Smooth muscle cell of the brain vasculature (primary cell): ENCODE data around the gene SMOC2.

Source experiments
- DNase-seq: peaks from one replicate; pipeline ENCODE4 v3.0.0-alpha.2; 2012; ENCODE audit warnings: low read depth, low spot score

Gene SMOC2

GRCh38 chr6:168624540-168624939 is 183.6 kb downstream of the SMOC2 start:
- no peak for DNase-seq

GRCh38 chr6:168624948-168625347 is 184.0 kb downstream of the SMOC2 start:
- DNase-seq, result no peak

GRCh38 chr6:168625602-168626001 is 184.6 kb downstream of the SMOC2 start:
- no peak for DNase-seq

GRCh38 chr6:168626046-168626602 is 185.1 kb downstream of the SMOC2 start:
- DNase-seq, result no peak

GRCh38 chr6:168627506-168628175 is 186.7 kb downstream of the SMOC2 start:
- DNase-seq, result no peak

- no peak for DNase-seq
Measured at GRCh38 chr6:168628176-168628553, 187.2 kb downstream of the SMOC2 start.

- no peak for DNase-seq
Measured at GRCh38 chr6:168628732-168629245, 187.8 kb downstream of the SMOC2 start.

DNA sequence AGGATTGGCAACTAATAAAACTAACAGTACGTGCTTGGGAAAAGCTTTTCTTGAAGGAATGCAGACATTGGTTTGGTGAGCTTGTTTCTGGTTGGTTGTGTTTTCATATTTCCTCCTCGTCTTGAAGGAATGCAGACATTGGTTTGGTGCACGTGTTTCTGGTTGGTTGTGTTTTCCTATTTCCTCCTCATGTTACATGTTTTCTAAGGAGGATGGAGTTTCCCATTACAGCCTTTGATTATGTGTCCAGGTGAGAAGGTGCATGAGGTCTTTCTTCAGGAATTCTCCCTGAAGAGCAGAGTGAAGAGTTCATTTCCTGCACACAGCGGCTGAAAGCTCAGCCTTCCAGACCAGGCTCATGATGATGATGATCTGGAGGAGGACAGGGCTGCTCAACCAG is 190.6 kb downstream of the SMOC2 start:
- DNase-seq, result no peak

DNA sequence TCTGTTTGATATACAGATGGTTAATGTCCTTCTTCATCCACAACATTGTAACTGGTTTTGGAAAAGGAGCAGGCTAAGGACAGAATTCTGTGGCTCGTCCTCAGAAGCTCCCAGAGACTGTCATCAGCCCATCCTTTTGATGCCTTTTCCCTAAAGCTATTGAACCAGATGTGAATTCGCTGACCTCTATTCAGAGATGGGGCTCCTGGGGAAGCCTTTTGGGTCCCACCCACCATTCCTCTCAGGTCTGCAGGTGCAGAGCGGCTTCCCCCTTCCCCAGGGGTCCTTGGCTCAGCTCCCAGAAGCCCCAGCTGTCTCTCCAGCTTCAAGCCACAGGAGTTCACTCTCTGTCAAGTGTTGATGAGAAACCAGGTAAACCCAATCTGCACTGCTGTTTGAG is 191.7 kb downstream of the SMOC2 start:
- no peak for DNase-seq

DNA sequence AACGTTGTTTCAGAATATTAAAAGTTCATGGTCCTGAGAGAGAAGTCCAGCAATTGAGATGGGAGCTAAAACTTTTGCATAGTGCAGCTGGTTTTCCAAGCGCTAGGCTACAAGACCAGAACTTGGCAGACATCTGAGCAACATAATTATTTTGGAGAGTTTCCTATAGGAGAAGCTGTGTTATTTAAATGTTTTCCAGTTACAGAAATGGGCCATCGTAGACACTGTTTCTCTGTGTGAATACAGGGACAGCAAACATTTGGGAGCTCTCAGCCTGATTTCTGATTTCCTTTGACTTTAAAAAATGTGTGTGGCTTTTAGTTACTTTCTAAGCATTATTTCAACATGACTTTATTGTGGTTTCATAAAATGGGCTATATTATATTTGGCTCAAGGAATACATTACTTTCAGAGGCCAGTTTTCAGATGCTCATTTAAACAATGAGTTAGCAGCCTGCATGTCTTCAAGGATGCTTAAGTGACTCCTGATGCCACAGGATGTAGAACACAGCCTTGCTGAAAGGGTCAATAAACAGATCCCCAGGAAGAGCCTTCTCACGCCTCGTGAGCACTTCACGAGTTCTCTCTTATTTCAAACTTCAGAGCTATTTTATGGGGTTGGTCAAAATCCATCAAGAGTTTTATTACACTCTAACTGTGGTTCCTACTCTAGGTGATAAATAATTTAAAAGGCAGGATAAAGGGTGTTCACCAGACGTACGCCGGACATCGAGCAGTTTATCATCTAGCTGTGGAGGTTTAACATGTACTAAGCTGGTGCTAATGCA is 193.8 kb downstream of the SMOC2 start:
- DNase-seq, result no peak

DNA sequence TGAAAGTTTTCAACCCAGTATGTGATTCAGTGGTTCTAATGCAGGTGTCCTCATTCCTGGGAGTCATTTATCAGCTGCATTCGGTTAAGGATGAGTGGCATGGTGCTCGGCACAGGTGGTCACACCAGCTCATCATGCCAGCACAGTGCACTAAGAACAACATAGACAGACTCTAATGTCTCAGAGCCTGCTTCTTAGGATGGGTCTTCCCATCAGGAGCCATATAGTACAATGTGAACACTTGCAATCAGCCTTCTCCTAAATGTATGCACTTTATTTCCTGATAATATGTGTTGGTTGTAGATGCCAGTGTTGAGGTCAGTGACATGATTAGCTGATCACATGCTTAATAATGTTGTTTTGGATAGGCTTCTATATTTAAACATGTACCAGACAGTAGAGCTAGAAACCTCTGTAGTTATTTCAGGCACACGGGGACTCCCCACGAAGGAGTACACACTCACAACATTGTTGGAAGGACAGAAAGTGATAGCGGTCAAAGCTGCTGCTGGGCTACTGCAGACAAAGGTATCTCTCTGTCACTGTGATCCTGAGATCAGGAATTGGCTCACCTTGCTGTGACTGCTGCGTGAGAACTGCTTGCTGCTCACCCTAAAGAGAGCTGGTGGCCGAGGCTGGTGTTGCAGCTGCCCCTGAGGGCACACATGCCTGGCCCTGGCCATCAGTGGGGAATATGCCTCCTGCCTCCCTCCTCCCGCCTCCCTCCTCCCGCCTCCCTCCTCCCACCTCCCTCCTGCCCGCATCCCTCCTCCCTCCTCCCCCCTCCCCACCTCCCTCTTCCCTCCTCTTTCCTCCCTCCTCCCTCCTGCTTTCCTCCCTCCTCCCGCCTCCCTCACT is 195.4 kb downstream of the SMOC2 start:
- DNase-seq, result no peak

DNA sequence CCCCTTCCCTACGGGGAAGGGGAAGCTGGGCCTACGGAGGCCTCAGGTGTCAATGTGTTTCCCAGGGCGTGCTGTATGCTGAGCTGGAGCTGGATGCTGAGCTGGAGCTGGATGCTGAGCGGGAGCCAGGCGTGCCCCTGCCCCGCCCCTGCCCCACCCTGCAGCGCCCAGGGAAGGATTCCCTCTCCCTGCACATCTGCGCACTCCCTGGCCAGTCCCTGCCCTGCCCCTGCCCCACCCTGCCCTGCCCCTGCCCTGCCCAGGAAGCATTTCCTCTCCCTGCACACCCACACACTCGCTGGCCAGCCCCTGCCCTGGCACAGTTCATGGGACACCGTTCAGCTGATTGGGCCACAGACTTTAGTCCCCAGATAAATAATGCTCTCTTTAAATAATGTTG is 196.8 kb downstream of the SMOC2 start:
- DNase-seq, result no peak

- no peak for DNase-seq
Measured at GRCh38 chr6:168638468-168639271, 197.7 kb downstream of the SMOC2 start.

GRCh38 chr6:168640181-168640580 is 199.2 kb downstream of the SMOC2 start:
- no peak for DNase-seq

DNA sequence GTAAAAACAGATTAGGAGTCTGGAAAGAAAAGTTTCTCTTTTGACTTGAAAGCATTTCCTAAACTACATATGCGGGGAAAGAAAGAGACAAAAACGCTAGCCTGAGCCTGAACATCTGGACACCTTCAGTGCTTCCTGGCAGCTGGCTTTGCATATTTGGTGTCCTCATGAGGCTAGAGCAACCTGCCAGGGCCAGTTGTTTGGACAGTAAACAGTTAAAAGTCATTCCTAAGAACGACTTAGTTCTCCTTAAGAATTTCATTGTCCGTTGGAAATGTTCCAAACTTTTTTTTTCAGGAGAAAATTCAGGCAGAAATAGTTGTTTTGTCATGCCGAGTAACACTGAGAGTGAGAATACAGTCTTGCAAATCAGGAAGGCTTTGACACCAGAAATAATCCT is 199.8 kb downstream of the SMOC2 start:
- no peak for DNase-seq

GRCh38 chr6:168641446-168641845 is 200.5 kb downstream of the SMOC2 start:
- DNase-seq, result no peak

- no peak for DNase-seq
Measured at GRCh38 chr6:168643401-168643800, 202.4 kb downstream of the SMOC2 start.

DNA sequence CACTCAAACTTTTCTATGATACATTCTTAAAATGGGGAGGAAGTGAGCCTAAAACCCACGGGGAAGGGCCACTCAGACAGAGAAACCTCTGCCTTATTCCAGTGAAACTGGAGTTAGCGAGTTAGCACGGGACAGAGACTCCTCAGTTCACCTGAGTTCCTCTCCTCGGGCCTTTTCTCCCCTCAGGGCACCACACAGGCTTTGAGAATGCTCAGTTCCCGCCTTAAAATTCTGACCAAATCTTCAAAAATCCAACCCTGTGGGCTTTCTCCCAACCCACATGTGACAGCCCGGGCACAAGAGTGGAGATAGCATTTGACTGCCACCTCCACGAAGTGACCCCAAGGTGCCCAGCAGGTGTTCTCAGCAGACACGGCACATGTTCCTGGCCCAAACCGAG is 204.3 kb downstream of the SMOC2 start:
- DNase-seq, result no peak

- no peak for DNase-seq
Measured at GRCh38 chr6:168647271-168647670, 206.3 kb downstream of the SMOC2 start.

DNA sequence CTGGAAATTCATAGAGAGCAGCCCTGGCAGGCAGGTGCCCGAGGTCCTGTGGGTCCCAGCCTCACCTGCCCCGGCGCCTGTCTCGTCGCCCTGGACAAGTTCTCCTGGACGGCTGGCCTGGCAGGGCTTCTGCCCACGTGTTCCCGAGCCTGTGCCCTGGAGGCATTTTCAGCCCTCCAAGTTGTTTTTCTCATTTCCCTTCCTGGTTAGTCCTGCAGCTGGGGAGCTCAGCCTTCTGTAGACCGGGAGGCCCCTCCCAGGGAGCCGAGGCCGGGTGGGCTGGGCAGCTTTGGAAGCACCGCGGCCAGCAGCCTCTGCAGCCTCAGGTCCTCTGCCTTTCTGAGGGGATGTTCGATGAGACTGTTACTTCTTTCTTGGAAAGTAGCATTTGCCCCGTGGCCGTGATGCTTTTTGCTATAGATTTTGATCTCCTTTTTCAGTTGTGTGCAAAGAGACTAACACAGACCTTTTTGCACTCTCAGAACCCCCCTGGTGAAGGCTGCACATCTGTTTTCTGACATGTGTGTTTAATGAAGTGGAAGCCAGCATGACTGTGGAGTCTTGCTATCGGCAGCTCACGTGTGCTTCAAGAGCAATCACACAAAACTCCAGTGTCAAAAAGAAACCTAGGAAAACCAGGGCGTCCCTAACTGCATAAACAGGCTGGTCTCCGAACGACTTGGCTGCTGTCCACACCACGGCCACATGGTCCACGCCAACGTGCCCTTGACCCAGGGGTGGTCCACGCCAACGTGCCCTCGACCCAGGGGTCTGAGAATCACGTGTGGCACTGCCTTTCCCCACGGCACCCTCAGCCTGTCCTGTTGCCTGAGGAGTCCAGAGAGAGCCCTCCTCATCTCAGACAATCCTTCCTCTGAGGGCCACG is 207.5 kb downstream of the SMOC2 start:
- DNase-seq, result no peak
